Raji (cell line): Measurements from ENCODE around the gene SLC25A22.

Source experiments
- POLR2A ChIP-seq: IDR thresholded peaks from 2 replicates; pipeline ENCODE4 v1.6.1; 2011; ENCODE audit warnings: low read depth, low read length, control low read depth; ENCODE audit not compliant: insufficient read depth

SLC25A22 gene

GRCh38 chr11:798093-798713 lies at the start of gene SLC25A22:
SLC25A22 (minus strand) TSS chr11:798281; CDS start chr11:795006, 3,275 bp downstream.
- peak; percentile 60 for TF ChIP-seq POLR2A

- no peak for TF ChIP-seq POLR2A
These were observed 49.8 kb upstream of the SLC25A22 start for GRCh38 chr11:847876-848275.

- TF ChIP-seq POLR2A, result no peak
These were observed 48.5 kb upstream of the SLC25A22 start for GRCh38 chr11:846496-847098.

GRCh38 chr11:845872-846495 lies 47.9 kb upstream of the SLC25A22 start:
- TF ChIP-seq POLR2A, result no peak

- no peak for TF ChIP-seq POLR2A
These were observed 46.9 kb upstream of the SLC25A22 start for GRCh38 chr11:844693-845644.

- TF ChIP-seq POLR2A, result no peak
These were observed 46.0 kb upstream of the SLC25A22 start for GRCh38 chr11:843818-844692.

GRCh38 chr11:843086-843734 lies 45.1 kb upstream of the SLC25A22 start:
- TF ChIP-seq POLR2A, result no peak

GRCh38 chr11:842370-843002 lies 44.4 kb upstream of the SLC25A22 start, which contains the start of the genes POLR2L and TSPAN4:
POLR2L (minus strand) TSS chr11:842529; CDS start chr11:842508, 21 bp downstream.
TSPAN4 (plus strand) TSS chr11:842852; CDS start chr11:850305, 7,453 bp downstream.
- TF ChIP-seq POLR2A, result peak; percentile 97

- no peak for TF ChIP-seq POLR2A
These were observed 43.9 kb upstream of the SLC25A22 start for GRCh38 chr11:841981-842369.

- no peak for TF ChIP-seq POLR2A
These were observed 42.0 kb upstream of the SLC25A22 start for GRCh38 chr11:839875-840617.

- TF ChIP-seq POLR2A, result 0 out of 2 replicates have a peak, but pooled peaks have one; percentile 17
These were observed 41.2 kb upstream of the SLC25A22 start for GRCh38 chr11:839280-839623.

GRCh38 chr11:838441-839279 lies 40.6 kb upstream of the SLC25A22 start:
- no peak for TF ChIP-seq POLR2A

- TF ChIP-seq POLR2A, result no peak
These were observed 39.9 kb upstream of the SLC25A22 start for GRCh38 chr11:837990-838307.
